Cardiac muscle cell (in vitro differentiated cells and primary cell): ENCODE measurements around the gene ST8SIA5. TPM values are rescaled to one million over a fixed set of nuclear protein-coding genes. Genes with fewer than 3 reads are reported as not detected.

Experiments
- DNase-seq, 2 donors: peaks; one replicate each; pipeline versions ENCODE4 v3.0.0 to v3.0.0-alpha.2; 2010 to 2017; ENCODE audit warnings: low read depth in 1 of 2, low spot score in 1 of 2
- H3K27ac ChIP-seq: fragments of 200-600 bp; sonication (generic); 2 replicates; pipeline ENCODE4 v1.5.1; 2016
- H3K27me3 ChIP-seq: fragments of 200-600 bp; sonication (generic); 2 replicates; pipeline ENCODE4 v1.6.0; 2016; ENCODE audit warnings: control low read depth
- H3K36me3 ChIP-seq: fragments of 200-600 bp; sonication (generic); 2 replicates; pipeline ENCODE4 v1.5.1; 2016; ENCODE audit warnings: control low read depth
- H3K4me1 ChIP-seq: fragments of 200-600 bp; sonication (generic); 2 replicates; pipeline ENCODE4 v1.8.1; 2017; ENCODE audit warnings: low read depth, mild to moderate bottlenecking, mixed run types
- H3K4me3 ChIP-seq: fragments of 200-600 bp; sonication (generic); 2 replicates; pipeline ENCODE4 v1.5.1; 2016; ENCODE audit warnings: mild to moderate bottlenecking
- H3K9me3 ChIP-seq: fragments of 200-600 bp; sonication (generic); 2 replicates; pipeline ENCODE4 v1.5.1; 2017; ENCODE audit warnings: low read depth, mild to moderate bottlenecking, control low read depth
- CTCF ChIP-seq: IDR thresholded peaks from 2 replicates; pipeline ENCODE4 v1.5.1; 2012; ENCODE audit warnings: low read depth, mild to moderate bottlenecking, low read length
- polyA plus RNA-seq: library from polyadenylated mRNA; unstranded; fragments of >200 nt; fragmentation: Nextera tagmentation; extraction: Ambion mirVana; gene quantifications from 2 replicates; pipeline ENCODE4 v1.2.1, GENCODE V29; 2016
- total RNA-seq: library from RNA; depleted of rRNA; stranded (reverse); fragments of >200 nt; gene quantifications from 2 replicates; pipeline ENCODE4 v1.2.3, GENCODE V29; 2016

The ST8SIA5 gene
- total and polyA plus RNA-seq, 2 experiments from 2014 or later: 0.83 TPM; not detected in 1

- DNase-seq: no peak
- H3K4me1 ChIP-seq: peaks cover 15% of the 10 kb centered on the region
- no peaks in the 10 kb centered on the region for H3K36me3 ChIP-seq
- TF ChIP-seq CTCF: no peak
- no peak overlapping the region for H3K4me3 ChIP-seq
- no peaks in the 10 kb centered on the region for H3K27me3 ChIP-seq
- no peaks in the 10 kb centered on the region for H3K9me3 ChIP-seq
- H3K27ac ChIP-seq: no peak overlapping the region
Measured at GRCh38 chr18:46693996-46694395, 62.9 kb downstream of the ST8SIA5 start.

- DNase-seq: peak in 1 of 2 donors; percentile 23
- TF ChIP-seq CTCF: no peak
- H3K27me3 ChIP-seq: no peaks in the 10 kb centered on the region
- no peaks in the 10 kb centered on the region for H3K9me3 ChIP-seq
- peaks cover 6% of the 10 kb centered on the region for H3K4me1 ChIP-seq
- H3K36me3 ChIP-seq: no peaks in the 10 kb centered on the region
- no peak overlapping the region for H3K4me3 ChIP-seq
- H3K27ac ChIP-seq: no peak overlapping the region
Measured at GRCh38 chr18:46688853-46689525, 67.9 kb downstream of the ST8SIA5 start.

DNA sequence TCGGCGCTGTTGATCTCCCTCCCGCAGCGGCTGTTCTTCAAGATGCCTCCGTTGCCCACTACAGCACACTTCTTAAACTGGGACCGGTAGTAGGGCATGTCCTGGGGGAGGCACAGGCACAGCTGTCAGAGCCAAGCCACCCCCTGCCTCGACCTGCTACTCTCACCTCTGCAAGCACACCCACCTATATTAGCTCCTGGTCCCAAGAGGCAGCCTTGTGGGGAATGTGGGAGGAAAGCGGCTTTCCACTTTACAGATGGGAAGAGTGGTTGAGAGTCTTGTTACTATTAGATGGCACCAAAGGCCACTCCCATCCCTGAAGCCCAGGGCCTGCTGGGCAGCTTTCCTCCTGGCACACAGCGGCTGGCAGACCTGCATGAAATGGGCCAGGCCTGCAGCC is 70.7 kb downstream of the ST8SIA5 start:
- Histone ChIP-seq H3K27ac (no peak overlapping the region), H3K27me3 (no peaks in the 10 kb centered on the region), H3K4me1 (peaks cover 3% of the 10 kb centered on the region), H3K9me3 (no peaks in the 10 kb centered on the region), H3K36me3 (no peaks in the 10 kb centered on the region), H3K4me3 (no peak overlapping the region)
- no peak for DNase-seq
- TF ChIP-seq CTCF: no peak

- no peak for DNase-seq
- no peaks in the 10 kb centered on the region for H3K36me3 ChIP-seq
- no peak for TF ChIP-seq CTCF
- peaks cover 7% of the 10 kb centered on the region for H3K4me1 ChIP-seq
- H3K27ac ChIP-seq: no peak overlapping the region
- no peaks in the 10 kb centered on the region for H3K9me3 ChIP-seq
- no peak overlapping the region for H3K4me3 ChIP-seq
- no peaks in the 10 kb centered on the region for H3K27me3 ChIP-seq
Measured at GRCh38 chr18:46683252-46683651, 73.6 kb downstream of the ST8SIA5 start.

DNA sequence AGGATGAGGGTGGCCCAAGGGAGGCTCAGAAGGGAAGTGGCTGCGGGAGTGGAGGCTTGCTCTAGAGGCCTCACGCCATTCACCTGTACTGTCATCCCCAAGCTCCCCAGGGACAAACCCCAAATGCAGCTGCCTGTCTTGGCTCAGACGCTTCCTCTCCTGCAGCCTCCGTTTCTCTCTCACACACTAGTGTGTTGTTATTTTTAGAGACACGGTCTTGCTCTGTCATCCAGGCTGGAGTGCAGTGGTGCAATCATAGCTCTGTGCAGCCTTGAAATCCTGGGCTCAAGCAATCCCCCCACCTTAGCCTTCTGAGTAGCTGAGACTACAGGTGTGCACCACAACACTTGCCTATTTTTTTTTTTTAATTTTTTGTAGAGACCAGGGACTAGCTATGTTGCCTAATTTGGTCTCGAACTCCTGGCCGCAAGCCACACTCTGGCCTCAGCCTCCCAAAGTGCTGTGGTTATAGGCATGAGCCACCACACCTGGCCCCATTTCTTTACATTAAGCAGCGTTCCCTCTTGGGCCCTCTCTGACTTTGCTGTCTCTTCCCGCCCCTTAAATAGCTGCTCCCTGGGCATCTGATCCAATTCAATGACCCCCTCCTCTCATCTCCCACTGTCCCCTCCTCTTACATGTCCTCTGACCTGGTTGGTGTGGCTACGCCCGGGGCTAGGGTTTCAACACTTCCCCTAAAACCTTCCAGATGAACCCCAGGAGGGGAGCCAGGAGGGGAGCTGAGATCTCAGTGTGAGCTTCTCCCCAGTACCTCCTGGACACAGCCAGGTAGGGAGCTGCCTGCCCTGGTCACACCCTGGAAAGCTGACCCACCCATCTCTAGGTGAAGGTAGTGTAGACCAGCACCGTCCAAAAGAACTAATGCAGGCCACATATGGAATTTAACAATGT is 75.8 kb downstream of the ST8SIA5 start:
- H3K27me3 ChIP-seq: no peaks in the 10 kb centered on the region
- H3K4me3 ChIP-seq: no peak overlapping the region
- H3K9me3 ChIP-seq: no peaks in the 10 kb centered on the region
- no peak for DNase-seq
- H3K4me1 ChIP-seq: peaks cover 7% of the 10 kb centered on the region
- no peak overlapping the region for H3K27ac ChIP-seq
- no peaks in the 10 kb centered on the region for H3K36me3 ChIP-seq
- no peak for TF ChIP-seq CTCF
